ENCODE measurements around the gene MYO18A. TPM values are rescaled to one million over a fixed set of nuclear protein-coding genes. Genes with fewer than 3 reads are reported as not detected.

The MYO18A gene
- total and polyA plus RNA-seq, 2 donors from 2014 or later: 25.6 to 60.7 TPM

DNA sequence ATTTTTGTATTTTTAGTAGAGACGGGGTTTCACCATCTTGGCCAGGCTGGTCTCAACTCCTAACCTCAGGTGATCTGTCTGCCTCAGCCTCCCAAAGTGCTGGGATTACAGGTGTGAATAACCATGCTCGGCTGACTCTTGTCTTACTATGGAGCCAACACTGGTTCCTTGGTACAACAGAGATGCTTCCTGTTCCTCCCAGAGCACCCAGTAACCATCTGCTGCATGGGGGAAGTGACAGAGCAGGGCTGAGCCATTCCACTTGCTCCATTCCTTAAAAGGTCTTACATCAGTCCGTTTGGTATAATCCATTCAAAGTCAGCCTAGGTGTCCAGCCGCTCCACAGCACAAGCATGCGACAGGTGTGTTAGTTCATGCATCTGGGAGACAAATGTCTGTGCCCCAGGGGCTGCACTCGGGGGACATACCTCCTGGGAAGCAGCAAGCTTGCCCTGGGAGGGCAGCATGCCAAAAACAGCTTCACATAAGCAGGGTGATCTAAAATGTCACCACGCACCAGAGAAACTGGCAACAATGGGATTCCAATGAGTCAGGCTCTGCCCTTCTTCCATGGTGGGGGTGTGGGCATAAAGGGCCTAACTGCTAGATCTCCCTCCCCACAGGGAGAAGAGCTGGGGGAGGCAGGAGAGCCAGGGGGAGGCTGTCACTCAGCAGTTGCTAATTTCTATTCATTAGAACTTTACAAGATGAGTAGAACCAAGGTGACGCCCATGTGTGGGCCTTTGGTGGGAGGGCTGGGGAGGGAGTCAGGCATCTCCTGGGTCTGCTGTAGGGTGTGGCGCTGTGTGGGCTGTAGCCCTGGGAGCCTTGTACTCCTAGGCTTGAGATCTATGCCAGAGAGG is 101.8 kb downstream of the MYO18A start:
- Histone ChIP-seq H3K27me3 (ENCODE audit: control insufficient read depth, insufficient read depth, low read length) (no peaks in the 10 kb centered on the region), H3K9ac (ENCODE audit: low read length in 3 of 3) (no peak overlapping the region), H3K9me3 (ENCODE audit: control insufficient read depth in 2 of 3, insufficient read depth in 1 of 3, low read length in 3 of 3) (no peaks in the 10 kb centered on the region), H3K27ac (ENCODE audit: low read depth in 2 of 2, low read length in 2 of 2) (no peak overlapping the region), H3K36me3 (ENCODE audit: control insufficient read depth in 2 of 3, insufficient read depth in 3 of 3, low read length in 3 of 3) (peaks cover 2 to 22% (median 12%) of the 10 kb centered on the region in 3 donors), H3K4me3 (ENCODE audit: low read length in 3 of 3) (no peak overlapping the region), H3K4me1 (ENCODE audit: control insufficient read depth in 2 of 3, insufficient read depth in 2 of 3, low read depth in 1 of 3, low read length in 3 of 3) (peaks cover 0 to 17% (median 12%) of the 10 kb centered on the region in 3 donors)
- intact Hi-C loops (cut with DNase I): no loop called here
- DNase-seq (peak in 1 of 5 donors; percentile 62), FAIRE-seq (no peak)
- TF ChIP-seq, protein P1, sequence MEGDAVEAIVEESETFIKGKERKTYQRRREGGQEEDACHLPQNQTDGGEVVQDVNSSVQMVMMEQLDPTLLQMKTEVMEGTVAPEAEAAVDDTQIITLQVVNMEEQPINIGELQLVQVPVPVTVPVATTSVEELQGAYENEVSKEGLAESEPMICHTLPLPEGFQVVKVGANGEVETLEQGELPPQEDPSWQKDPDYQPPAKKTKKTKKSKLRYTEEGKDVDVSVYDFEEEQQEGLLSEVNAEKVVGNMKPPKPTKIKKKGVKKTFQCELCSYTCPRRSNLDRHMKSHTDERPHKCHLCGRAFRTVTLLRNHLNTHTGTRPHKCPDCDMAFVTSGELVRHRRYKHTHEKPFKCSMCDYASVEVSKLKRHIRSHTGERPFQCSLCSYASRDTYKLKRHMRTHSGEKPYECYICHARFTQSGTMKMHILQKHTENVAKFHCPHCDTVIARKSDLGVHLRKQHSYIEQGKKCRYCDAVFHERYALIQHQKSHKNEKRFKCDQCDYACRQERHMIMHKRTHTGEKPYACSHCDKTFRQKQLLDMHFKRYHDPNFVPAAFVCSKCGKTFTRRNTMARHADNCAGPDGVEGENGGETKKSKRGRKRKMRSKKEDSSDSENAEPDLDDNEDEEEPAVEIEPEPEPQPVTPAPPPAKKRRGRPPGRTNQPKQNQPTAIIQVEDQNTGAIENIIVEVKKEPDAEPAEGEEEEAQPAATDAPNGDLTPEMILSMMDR (IDR thresholded peaks at IDR 0.05; ENCODE audit: borderline replicate concordance, extremely low read depth, insufficient read depth): no peak

DNA sequence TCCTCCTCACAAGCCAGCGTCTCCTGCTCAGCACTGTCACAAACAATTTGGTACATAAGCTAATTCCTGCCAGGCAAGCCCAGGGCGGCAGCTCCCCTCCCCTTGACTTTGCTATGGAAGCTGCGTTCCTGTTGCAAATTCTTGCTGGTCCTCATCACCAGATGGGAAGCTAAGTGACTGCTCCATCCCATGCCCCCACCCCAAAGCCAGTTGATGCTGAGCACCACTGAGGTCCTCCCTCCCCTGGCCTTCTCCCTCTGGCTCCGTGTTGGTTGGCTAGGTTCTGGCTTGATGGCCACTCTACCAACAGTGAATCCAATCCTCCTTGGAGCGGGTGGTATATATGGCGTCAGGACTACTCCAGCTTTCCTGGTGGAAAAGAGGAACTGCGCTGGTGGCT is 102.9 kb downstream of the MYO18A start:
- H3K27me3 ChIP-seq (ENCODE audit: control insufficient read depth, insufficient read depth, low read length): no peaks in the 10 kb centered on the region
- peaks cover 0 to 17% (median 12%) of the 10 kb centered on the region in 3 donors for H3K4me1 ChIP-seq (ENCODE audit: control insufficient read depth in 2 of 3, insufficient read depth in 2 of 3, low read depth in 1 of 3, low read length in 3 of 3)
- no peaks in the 10 kb centered on the region for H3K9me3 ChIP-seq (ENCODE audit: control insufficient read depth in 2 of 3, insufficient read depth in 1 of 3, low read length in 3 of 3)
- H3K9ac ChIP-seq (ENCODE audit: low read length in 3 of 3): peak overlapping the region in 1 of 3 donors; percentile 15
- H3K4me3 ChIP-seq (ENCODE audit: low read length in 3 of 3): no peak overlapping the region
- TF ChIP-seq, protein P1 (IDR thresholded peaks at IDR 0.05; ENCODE audit: borderline replicate concordance, extremely low read depth, insufficient read depth): no peak
- FAIRE-seq: no peak
- intact Hi-C loops (cut with DNase I): no loop called here
- DNase-seq: no peak
- no peak overlapping the region for H3K27ac ChIP-seq (ENCODE audit: low read depth in 2 of 2, low read length in 2 of 2)
- H3K36me3 ChIP-seq (ENCODE audit: control insufficient read depth in 2 of 3, insufficient read depth in 3 of 3, low read length in 3 of 3): peaks cover 2 to 22% (median 8%) of the 10 kb centered on the region in 3 donors

DNA sequence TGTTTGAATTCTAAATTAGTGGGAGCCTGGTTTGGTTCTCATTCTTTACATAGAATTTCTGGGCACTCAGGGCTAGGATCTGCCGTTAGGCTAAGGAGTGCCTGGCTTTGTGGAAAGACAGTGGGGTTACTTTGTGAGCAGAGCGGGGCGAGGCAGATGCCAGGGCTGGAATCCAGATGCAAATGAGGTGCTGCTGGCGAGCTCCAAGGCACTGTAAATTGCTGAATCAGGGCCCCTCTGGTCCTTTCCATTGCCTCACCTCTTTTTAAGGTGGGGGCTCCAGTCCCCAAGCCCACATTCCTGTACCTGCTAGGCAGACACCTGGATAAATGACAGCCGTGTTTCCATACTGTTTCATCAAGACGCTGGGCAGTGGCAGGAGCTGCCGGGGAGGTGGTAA is 103.5 kb downstream of the MYO18A start:
- TF ChIP-seq, protein P1 (IDR thresholded peaks at IDR 0.05; ENCODE audit: borderline replicate concordance, extremely low read depth, insufficient read depth): no peak
- Histone ChIP-seq H3K4me3 (ENCODE audit: low read length in 3 of 3) (no peak overlapping the region), H3K27ac (ENCODE audit: low read depth in 2 of 2, low read length in 2 of 2) (peak overlapping the region in 1 of 2 donors; percentile 20), H3K9me3 (ENCODE audit: control insufficient read depth in 2 of 3, insufficient read depth in 1 of 3, low read length in 3 of 3) (no peaks in the 10 kb centered on the region), H3K36me3 (ENCODE audit: control insufficient read depth in 2 of 3, insufficient read depth in 3 of 3, low read length in 3 of 3) (peaks cover 0 to 18% (median 4%) of the 10 kb centered on the region in 3 donors), H3K4me1 (ENCODE audit: control insufficient read depth in 2 of 3, insufficient read depth in 2 of 3, low read depth in 1 of 3, low read length in 3 of 3) (peaks cover 0 to 17% (median 12%) of the 10 kb centered on the region in 3 donors), H3K9ac (ENCODE audit: low read length in 3 of 3) (peak overlapping the region in 1 of 3 donors; percentile 15), H3K27me3 (ENCODE audit: control insufficient read depth, insufficient read depth, low read length) (no peaks in the 10 kb centered on the region)
- intact Hi-C loops (cut with DNase I): no loop called here
- no peak for FAIRE-seq
- DNase-seq: no peak

Measured in kidney (tissue), 14 donors.